ENCODE measurements around the gene CHIC2. TPM values are rescaled to one million over a fixed set of nuclear protein-coding genes. Genes with fewer than 3 reads are reported as not detected.
A peak's percentile ranks its signal among the peaks of the same experiment; 100 is the strongest.

Gene CHIC2
- total RNA-seq, 1 donor from 2014 or later: 28.9 TPM

DNA sequence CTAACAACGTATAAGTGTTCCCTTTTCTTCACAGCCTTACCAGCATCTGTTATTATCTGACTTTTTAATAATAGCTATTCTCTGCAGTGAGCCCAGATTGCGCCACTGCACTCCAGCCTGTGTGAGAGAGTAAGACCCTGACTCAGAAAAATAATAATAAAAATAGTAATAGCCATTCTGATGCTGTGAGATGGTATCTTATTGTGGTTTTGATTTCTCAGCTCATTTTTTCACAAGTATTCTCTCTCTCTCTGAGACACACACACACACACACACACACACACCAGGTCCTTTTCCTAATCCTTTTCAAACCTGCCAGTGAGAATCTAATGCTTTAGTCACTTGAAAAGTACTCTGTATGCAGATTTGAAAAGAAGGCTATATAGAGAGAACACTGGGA, 89.8 kb downstream of the CHIC2 start:
- TF ChIP-seq, protein P1, sequence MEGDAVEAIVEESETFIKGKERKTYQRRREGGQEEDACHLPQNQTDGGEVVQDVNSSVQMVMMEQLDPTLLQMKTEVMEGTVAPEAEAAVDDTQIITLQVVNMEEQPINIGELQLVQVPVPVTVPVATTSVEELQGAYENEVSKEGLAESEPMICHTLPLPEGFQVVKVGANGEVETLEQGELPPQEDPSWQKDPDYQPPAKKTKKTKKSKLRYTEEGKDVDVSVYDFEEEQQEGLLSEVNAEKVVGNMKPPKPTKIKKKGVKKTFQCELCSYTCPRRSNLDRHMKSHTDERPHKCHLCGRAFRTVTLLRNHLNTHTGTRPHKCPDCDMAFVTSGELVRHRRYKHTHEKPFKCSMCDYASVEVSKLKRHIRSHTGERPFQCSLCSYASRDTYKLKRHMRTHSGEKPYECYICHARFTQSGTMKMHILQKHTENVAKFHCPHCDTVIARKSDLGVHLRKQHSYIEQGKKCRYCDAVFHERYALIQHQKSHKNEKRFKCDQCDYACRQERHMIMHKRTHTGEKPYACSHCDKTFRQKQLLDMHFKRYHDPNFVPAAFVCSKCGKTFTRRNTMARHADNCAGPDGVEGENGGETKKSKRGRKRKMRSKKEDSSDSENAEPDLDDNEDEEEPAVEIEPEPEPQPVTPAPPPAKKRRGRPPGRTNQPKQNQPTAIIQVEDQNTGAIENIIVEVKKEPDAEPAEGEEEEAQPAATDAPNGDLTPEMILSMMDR (IDR thresholded peaks at IDR 0.05; ENCODE audit: insufficient read depth, low read length, poor library complexity, severe bottlenecking): no peak
- DNase-seq (ENCODE audit: low read depth): no peak
- Histone ChIP-seq H3K36me3 (ENCODE audit: control insufficient read depth, insufficient read depth, low read length) (no peaks in the 10 kb centered on the region), H3K4me3 (ENCODE audit: low read depth, low read length) (no peak overlapping the region), H3K27me3 (ENCODE audit: control insufficient read depth, insufficient read depth, low read length) (no peaks in the 10 kb centered on the region)

DNA sequence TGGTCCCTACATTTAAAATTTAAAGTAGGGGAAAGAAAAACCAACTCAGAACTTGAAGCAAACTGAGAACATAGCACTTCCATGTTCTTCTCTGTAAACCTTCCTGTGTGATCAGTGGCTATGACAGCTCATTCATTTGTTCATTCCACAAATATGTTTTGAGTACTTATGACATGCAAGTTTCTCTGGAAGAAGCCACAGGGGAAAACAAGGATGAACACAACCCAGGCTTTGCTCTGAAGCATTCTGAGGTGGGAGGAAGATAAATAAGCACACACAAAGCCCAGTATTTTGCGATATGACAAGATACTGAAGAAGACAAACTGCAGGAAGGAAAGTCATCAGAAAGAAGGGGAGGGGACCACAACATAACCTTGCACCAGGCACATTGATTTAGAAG, 96.4 kb downstream of the CHIC2 start:
- TF ChIP-seq, protein P1 (IDR thresholded peaks at IDR 0.05; ENCODE audit: insufficient read depth, low read length, poor library complexity, severe bottlenecking): no peak
- Histone ChIP-seq H3K36me3 (ENCODE audit: control insufficient read depth, insufficient read depth, low read length) (no peaks in the 10 kb centered on the region), H3K27me3 (ENCODE audit: control insufficient read depth, insufficient read depth, low read length) (no peaks in the 10 kb centered on the region), H3K4me3 (ENCODE audit: low read depth, low read length) (no peak overlapping the region)
- DNase-seq (ENCODE audit: low read depth): no peak

DNA sequence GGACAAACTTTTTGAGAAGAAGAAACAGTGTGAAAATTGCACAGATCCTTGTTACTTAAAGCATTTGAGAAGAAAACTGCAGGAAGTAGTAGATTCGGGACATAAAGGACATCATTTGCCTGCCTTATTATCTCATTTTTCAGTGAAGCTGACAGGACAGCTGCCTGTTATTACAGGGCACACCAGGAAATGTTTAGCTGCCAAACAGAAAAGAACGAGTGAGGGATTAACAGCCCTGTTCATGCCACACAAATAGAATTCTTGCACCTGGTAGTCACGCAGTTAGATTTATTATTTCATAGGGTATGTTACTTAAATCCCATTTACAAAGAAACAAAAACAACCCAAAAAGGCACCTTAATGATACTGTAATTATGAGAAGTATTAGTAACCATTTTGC, 100.6 kb downstream of the CHIC2 start:
- no peak for DNase-seq (ENCODE audit: low read depth)

GRCh38 chr4:53963336-53963735, 101.1 kb downstream of the CHIC2 start:
- no peak for DNase-seq (ENCODE audit: low read depth)
- H3K36me3 ChIP-seq (ENCODE audit: control insufficient read depth, insufficient read depth, low read length): no peaks in the 10 kb centered on the region
- no peak overlapping the region for H3K4me3 ChIP-seq (ENCODE audit: low read depth, low read length)
- TF ChIP-seq, protein P1 (IDR thresholded peaks at IDR 0.05; ENCODE audit: insufficient read depth, low read length, poor library complexity, severe bottlenecking): no peak
- H3K27me3 ChIP-seq (ENCODE audit: control insufficient read depth, insufficient read depth, low read length): no peaks in the 10 kb centered on the region

More for the DNA sequence above, 100.6 kb downstream of the CHIC2 start:
- Histone ChIP-seq H3K27me3 (ENCODE audit: control insufficient read depth, insufficient read depth, low read length) (no peaks in the 10 kb centered on the region), H3K4me3 (ENCODE audit: low read depth, low read length) (no peak overlapping the region), H3K36me3 (ENCODE audit: control insufficient read depth, insufficient read depth, low read length) (no peaks in the 10 kb centered on the region)
- TF ChIP-seq, protein P1 (IDR thresholded peaks at IDR 0.05; ENCODE audit: insufficient read depth, low read length, poor library complexity, severe bottlenecking): no peak

DNA sequence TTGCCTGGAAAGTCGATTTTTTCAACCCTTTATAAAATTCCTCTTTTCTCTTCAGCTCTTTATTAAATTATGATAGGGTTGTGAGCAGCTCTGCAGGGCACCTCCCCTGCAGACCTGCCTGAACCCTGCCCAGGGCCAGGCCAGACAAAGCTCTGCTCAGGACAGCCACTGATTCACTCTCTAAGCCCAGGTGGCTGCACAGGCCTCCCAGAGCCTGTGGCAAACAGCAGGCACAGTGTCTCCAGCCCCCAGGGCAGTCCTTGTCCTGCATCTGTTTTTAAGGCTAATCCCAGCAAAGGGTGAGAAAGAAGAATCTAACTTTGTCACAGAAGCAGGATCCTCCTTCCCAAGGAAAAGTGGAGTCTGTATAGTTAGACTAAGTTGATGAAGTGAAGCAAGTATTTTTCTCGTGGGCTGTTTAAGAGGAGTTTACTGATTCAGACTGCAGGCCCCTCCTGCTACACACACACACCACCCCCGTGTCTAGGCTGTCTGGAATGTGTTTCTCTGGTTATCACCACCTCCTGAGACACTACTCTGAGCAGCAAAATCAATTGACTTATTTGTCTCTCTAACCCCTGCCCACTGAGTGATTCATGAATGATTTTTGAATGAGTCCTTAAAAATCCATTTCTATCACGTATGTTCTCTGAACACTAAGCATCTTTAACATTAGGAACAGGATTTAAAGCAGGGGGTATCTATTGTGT, 101.7 kb downstream of the CHIC2 start:
- Histone ChIP-seq H3K27me3 (ENCODE audit: control insufficient read depth, insufficient read depth, low read length) (no peaks in the 10 kb centered on the region), H3K4me3 (ENCODE audit: low read depth, low read length) (no peak overlapping the region), H3K36me3 (ENCODE audit: control insufficient read depth, insufficient read depth, low read length) (no peaks in the 10 kb centered on the region)
- peak; percentile 45 for DNase-seq (ENCODE audit: low read depth)
- TF ChIP-seq, protein P1 (IDR thresholded peaks at IDR 0.05; ENCODE audit: insufficient read depth, low read length, poor library complexity, severe bottlenecking): no peak

GRCh38 chr4:53961351-53961750, 103.1 kb downstream of the CHIC2 start:
- no peaks in the 10 kb centered on the region for H3K27me3 ChIP-seq (ENCODE audit: control insufficient read depth, insufficient read depth, low read length)
- no peaks in the 10 kb centered on the region for H3K36me3 ChIP-seq (ENCODE audit: control insufficient read depth, insufficient read depth, low read length)
- TF ChIP-seq, protein P1 (IDR thresholded peaks at IDR 0.05; ENCODE audit: insufficient read depth, low read length, poor library complexity, severe bottlenecking): no peak
- DNase-seq (ENCODE audit: low read depth): no peak
- no peak overlapping the region for H3K4me3 ChIP-seq (ENCODE audit: low read depth, low read length)

All from kidney epithelial cell (primary cell).